HL-60 (cell line): Measurements from ENCODE around the gene CACNA2D3.

Experiments used
- GABPA ChIP-seq: IDR thresholded peaks from 2 replicates; pipeline ENCODE4 v1.6.1; 2012; ENCODE audit warnings: low read depth
- POLR2AphosphoS5 ChIP-seq: IDR thresholded peaks from 2 replicates; pipeline ENCODE4 v1.6.1; 2012; ENCODE audit warnings: low read depth
- SPI1 ChIP-seq: IDR thresholded peaks from 2 replicates; pipeline ENCODE4 v1.6.1; 2012; ENCODE audit warnings: low read depth, mild to moderate bottlenecking, borderline replicate concordance
- TF ChIP-seq, protein P1 (sequence below): IDR thresholded peaks from 2 replicates; pipeline ENCODE4 v1.6.1; 2012; ENCODE audit warnings: low read depth; ENCODE audit not compliant: insufficient replicate concordance
- TF ChIP-seq, protein P2 (sequence below): IDR thresholded peaks from one replicate; pipeline ENCODE4 v1.5.1; 2011; ENCODE audit warnings: low read length, control low read depth, inconsistent platforms; ENCODE audit not compliant: insufficient read depth

DNA sequence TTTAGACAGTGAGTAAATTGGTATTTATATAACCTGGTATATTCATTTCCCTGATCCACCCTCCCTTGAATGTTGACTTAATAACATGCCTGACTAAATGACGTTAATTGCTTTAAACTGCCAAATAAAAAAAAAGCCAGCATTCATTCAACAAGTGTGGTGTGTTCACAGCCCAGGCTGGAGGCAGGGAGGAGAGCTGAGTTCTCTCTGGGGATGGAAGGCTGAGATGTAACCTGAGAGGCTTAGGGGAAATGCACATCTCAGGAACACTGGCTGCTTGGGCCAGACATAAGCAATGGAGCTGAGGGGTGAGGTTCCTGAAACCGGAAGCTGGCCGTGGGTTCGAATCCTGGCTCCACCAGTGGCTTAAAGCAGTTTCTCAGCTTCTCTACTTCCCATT lies 17.3 kb downstream of the CACNA2D3 start:
- TF ChIP-seq POLR2AphosphoS5: no peak
- TF ChIP-seq, protein P1, sequence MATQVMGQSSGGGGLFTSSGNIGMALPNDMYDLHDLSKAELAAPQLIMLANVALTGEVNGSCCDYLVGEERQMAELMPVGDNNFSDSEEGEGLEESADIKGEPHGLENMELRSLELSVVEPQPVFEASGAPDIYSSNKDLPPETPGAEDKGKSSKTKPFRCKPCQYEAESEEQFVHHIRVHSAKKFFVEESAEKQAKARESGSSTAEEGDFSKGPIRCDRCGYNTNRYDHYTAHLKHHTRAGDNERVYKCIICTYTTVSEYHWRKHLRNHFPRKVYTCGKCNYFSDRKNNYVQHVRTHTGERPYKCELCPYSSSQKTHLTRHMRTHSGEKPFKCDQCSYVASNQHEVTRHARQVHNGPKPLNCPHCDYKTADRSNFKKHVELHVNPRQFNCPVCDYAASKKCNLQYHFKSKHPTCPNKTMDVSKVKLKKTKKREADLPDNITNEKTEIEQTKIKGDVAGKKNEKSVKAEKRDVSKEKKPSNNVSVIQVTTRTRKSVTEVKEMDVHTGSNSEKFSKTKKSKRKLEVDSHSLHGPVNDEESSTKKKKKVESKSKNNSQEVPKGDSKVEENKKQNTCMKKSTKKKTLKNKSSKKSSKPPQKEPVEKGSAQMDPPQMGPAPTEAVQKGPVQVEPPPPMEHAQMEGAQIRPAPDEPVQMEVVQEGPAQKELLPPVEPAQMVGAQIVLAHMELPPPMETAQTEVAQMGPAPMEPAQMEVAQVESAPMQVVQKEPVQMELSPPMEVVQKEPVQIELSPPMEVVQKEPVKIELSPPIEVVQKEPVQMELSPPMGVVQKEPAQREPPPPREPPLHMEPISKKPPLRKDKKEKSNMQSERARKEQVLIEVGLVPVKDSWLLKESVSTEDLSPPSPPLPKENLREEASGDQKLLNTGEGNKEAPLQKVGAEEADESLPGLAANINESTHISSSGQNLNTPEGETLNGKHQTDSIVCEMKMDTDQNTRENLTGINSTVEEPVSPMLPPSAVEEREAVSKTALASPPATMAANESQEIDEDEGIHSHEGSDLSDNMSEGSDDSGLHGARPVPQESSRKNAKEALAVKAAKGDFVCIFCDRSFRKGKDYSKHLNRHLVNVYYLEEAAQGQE: no peak
- TF ChIP-seq, protein P2, sequence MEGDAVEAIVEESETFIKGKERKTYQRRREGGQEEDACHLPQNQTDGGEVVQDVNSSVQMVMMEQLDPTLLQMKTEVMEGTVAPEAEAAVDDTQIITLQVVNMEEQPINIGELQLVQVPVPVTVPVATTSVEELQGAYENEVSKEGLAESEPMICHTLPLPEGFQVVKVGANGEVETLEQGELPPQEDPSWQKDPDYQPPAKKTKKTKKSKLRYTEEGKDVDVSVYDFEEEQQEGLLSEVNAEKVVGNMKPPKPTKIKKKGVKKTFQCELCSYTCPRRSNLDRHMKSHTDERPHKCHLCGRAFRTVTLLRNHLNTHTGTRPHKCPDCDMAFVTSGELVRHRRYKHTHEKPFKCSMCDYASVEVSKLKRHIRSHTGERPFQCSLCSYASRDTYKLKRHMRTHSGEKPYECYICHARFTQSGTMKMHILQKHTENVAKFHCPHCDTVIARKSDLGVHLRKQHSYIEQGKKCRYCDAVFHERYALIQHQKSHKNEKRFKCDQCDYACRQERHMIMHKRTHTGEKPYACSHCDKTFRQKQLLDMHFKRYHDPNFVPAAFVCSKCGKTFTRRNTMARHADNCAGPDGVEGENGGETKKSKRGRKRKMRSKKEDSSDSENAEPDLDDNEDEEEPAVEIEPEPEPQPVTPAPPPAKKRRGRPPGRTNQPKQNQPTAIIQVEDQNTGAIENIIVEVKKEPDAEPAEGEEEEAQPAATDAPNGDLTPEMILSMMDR: no peak
- no peak for TF ChIP-seq SPI1
- TF ChIP-seq GABPA: no peak
